Right cardiac atrium (tissue), 5 donors: ENCODE data around the gene MRPS18A. TPM values are rescaled to one million over a fixed set of nuclear protein-coding genes. Genes with fewer than 3 reads are reported as not detected.

ENCODE experiments used
- ATAC-seq, 2 donors: fragments of 200-7000 bp; cut with Tn5 transposase; one replicate each; pipeline versions ENCODE4 v1.8.0 to v1.9.1; 2020; ENCODE audit warnings: moderate library complexity in 2 of 2, mild to moderate bottlenecking in 1 of 2
- DNase-seq, 3 donors: peaks; one replicate each; pipeline ENCODE4 v3.0.0-alpha.2; 2020
- H3K27ac ChIP-seq: one replicate; pipeline ENCODE4 v1.5.1; 2013; ENCODE audit warnings: mild to moderate bottlenecking, low read length, control low read depth, moderate library complexity
- H3K27me3 ChIP-seq: one replicate; pipeline ENCODE4 v1.6.1; 2013; ENCODE audit not compliant: control insufficient read depth, insufficient read depth
- H3K4me1 ChIP-seq: one replicate; pipeline ENCODE4 v1.6.1; 2013; ENCODE audit warnings: low read length; ENCODE audit not compliant: control insufficient read depth, insufficient read depth
- H3K4me3 ChIP-seq: one replicate; pipeline ENCODE4 v1.5.1; 2013; ENCODE audit warnings: low read length, control low read depth
- H3K9me3 ChIP-seq: one replicate; pipeline ENCODE4 v1.6.1; 2013; ENCODE audit warnings: low read length; ENCODE audit not compliant: control insufficient read depth
- WGBS: extraction: QIAGEN DNeasy Blood & Tissue Kit; methylation state at CpG from one replicate; pipeline ENCODE4 v1.1.7; 2013; 5-methylcytosine and 5-hydroxymethylcytosine counted together
- intact Hi-C, 4 donors: fragments of 100-400 bp; cut with DNase I; formaldehyde crosslinking; loops; one replicate each; pipeline versions ENCODE4 v1.11.0 to v1.14.0; 2022 to 2023
- polyA plus RNA-seq: library from polyadenylated mRNA; stranded (reverse); fragments of 200-250 nt; gene quantifications from one replicate; pipeline ENCODE4 v1.2.3, GENCODE V29; 2013
- total RNA-seq, 4 donors: library from RNA; stranded (reverse); fragmentation: NEBNext Ultra II Directional; extraction: Animal tissue kit (Norgen Biotek cat#: 25700); gene quantifications; one replicate each; pipeline ENCODE4 v1.2.1, GENCODE V29; 2021
- donor health status: healthy with polysubstance abuse.
- donor health status: DM: no; HTN: yes; CAD: no.
- donor health status: DM: no; HTN: no; CAD: no.
- donor health status: DM: no; HTN: yes; CAD: no; lungs with severe emphysema.
- donor health status: DM: yes; HTN: yes; CAD: no.

The MRPS18A gene
- total and polyA plus RNA-seq, 5 donors = 33.1 to 58.0 (median 35.5) TPM

DNA sequence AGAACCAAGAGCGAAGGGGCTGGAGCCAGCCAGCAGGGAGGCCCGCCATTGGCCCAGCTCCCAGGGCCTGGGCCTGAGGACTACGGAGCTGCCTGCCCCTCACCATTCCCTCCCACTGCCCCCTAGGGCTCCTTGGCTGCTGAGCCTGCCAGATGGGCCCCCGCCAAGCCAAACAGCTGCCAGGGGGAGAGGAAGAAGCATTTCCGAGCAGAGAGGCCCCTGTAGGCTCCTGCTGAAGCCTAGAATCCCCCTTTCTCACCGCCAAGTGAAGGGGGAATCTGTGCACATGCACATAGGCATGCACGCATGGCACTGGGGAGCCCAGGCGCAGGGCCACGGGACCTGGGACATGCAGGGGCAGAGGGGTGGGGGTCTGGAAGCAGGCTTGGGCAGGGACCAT, 28.5 kb upstream of the MRPS18A start:
- Histone ChIP-seq H3K9me3 (no peaks in the 10 kb centered on the region), H3K4me3 (no peak overlapping the region), H3K27ac (peak overlapping the region; percentile 20), H3K27me3 (no peaks in the 10 kb centered on the region), H3K4me1 (peaks cover 21% of the 10 kb centered on the region)
- intact Hi-C loops = no loop called here
- WGBS = 34% methylated on average over 9 of the region's 9 CpGs
- peak; percentile 76 to 94 (median 93) for DNase-seq
- ATAC-seq = peak; percentile 10 to 62

DNA sequence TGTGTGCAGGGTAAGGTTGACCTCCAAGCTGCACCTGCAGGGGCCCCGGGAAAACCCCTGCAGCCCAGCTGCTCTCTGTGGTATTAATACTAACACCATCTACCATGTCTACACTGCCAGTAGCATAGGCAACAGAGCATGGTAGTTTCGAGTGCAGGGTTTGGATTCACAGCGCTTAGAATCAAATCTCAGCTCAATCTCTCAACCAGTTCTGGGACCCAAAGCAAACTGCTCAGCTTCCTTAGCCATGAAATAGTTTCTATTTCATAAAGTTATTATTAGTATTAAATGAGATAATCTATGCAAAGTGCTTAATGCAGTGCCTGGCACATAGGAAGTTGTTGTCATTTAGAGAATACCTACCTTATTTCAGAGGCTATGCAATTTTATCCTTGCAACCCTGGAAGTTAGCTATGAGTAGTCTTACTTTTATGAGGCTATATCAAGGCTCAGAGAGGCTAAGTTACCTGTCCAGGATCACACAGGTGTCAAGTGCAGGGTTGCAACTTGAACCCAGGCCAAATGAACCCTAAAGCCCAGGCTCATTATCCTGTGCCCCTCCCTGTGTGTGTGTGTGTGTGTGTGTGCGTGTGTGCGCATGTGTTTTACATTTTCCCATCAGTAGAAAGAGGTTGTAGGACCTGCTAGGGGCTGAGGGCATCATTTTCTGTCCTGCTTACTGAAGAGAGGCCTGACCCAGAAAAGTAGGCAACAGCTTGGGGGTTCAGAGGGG, 27.6 kb upstream of the MRPS18A start:
- Histone ChIP-seq H3K4me3 (no peak overlapping the region), H3K27ac (no peak overlapping the region), H3K9me3 (no peaks in the 10 kb centered on the region), H3K4me1 (peaks cover 21% of the 10 kb centered on the region), H3K27me3 (no peaks in the 10 kb centered on the region)
- intact Hi-C loops = no loop called here
- 83% methylated on average over 5 of the region's 5 CpGs for WGBS
- ATAC-seq (no peak), DNase-seq (no peak)

DNA sequence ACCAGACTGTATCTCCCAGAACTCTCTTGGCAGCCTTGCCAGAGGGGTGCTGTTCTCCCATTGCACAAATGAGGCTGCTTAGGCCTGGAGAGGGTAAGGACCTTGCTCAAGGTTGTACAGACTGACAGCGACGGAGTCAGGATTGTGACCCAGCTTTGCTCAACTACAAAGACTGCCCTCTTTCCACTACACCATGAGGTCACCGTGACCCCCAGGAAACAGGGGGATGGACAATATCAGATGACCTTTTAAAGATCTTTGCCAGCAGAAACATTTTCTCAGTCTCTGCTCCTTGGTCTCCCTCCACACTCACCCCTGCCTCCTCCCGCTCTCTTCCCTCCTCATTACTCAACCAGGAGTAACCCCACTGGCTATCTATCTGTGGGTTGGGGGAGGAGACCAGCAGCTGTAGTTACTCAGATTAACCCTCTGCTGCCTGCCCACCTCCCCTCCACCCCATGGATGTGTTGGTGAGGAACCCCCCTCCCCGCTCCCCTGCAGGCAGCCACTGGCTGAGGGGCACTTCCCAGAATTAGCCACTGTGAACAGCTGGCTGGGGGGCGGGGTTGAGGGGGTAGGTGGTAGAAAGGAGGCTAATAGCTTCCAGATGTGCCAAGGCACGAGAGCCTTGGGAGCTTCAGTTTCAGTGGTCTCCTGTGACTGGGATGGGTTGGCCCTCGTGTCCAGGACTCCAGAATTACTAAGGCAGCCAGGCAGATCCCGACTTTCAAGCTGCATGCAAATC, 26.9 kb upstream of the MRPS18A start:
- ATAC-seq (no peak), DNase-seq (no peak)
- peaks cover 21% of the 10 kb centered on the region for H3K4me1 ChIP-seq
- intact Hi-C loops = no loop called here
- no peak overlapping the region for H3K27ac ChIP-seq
- no peak overlapping the region for H3K4me3 ChIP-seq
- 65% methylated on average over 9 of the region's 9 CpGs for WGBS
- H3K27me3 ChIP-seq = no peaks in the 10 kb centered on the region
- no peaks in the 10 kb centered on the region for H3K9me3 ChIP-seq

DNA sequence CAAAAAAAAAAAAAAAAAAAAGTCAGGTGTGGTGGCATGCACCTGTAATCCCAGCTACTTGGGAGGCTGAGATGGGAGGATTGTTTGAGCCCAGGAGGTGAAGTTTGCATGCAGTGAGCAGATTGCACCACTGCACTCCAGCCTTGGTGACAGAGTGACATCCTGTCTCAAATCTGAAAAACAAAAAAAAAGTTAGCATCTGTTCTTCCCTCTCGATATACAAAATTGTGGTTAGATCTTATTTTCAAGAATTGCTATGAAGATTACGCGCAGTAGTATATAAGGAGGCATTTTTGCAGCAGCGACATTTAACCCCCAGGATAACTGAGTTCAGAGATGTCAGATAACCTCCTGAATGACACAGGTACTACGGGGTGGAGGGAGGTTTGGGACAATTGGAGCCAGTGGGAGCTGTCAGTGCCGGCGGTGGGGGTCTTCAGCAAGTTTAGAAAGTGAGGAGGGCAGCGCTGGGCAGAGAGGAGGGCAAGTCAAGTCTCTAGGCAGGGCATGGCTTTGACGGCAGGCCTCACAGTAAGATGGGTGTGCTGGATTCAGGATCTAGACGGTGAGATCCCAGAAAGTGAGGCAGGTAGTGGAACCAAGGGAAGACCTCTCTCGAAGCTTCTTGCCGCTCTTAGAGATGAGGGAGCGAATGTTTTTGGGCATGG, 26.2 kb upstream of the MRPS18A start:
- ATAC-seq = no peak

DNA sequence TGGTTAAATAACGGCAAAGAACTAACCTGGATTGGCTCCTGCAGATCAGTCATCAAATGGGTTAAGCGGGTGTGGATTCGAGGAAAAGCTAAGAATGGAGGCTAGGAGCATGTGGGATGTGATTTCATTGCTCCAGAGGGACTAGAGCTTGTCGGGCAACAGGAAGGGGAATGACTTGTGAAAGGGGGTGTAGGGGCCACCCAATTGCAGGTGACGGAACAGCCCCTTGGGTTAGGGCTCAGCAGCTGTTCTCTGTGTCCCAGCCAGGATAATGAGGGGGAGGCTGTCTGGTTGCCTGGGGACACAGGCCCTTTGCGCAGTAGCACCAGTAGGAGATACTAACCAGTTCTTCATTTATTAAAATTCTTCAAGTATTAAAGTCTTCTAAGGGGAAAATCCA, 25.0 kb upstream of the MRPS18A start:
- ATAC-seq (no peak), DNase-seq (no peak)
- Histone ChIP-seq H3K27me3 (no peaks in the 10 kb centered on the region), H3K9me3 (no peaks in the 10 kb centered on the region), H3K4me3 (no peak overlapping the region), H3K4me1 (peaks cover 22% of the 10 kb centered on the region), H3K27ac (no peak overlapping the region)
- 68% methylated on average over 6 of the region's 6 CpGs for WGBS
- intact Hi-C loops = no loop called here

More for the DNA sequence above, 26.2 kb upstream of the MRPS18A start:
- Histone ChIP-seq H3K27me3 (no peaks in the 10 kb centered on the region), H3K9me3 (no peaks in the 10 kb centered on the region), H3K4me3 (no peak overlapping the region), H3K27ac (no peak overlapping the region), H3K4me1 (peaks cover 21% of the 10 kb centered on the region)
- DNase-seq = no peak
- intact Hi-C loops = no loop called here
- 89% methylated on average over 13 of the region's 13 CpGs for WGBS

DNA sequence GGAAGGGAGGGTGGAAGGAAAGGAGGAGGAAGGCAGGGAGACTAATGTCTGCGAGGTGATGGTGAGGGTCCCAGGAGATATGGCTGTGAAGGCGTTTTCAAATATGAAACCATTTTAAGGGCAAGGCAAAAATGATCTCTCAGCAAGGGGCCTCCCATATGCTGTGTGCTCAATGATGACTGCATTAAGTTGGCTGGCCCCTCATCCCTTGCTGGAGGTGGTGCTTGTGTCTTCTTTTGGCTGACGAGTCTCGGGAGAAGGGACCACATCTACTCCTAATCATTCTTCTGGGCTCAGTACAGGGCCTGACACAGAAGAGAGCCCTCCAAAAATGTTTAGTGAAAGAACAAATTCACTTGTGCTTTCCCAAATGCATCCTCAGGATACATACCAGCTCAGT, 23.0 kb upstream of the MRPS18A start:
- H3K9me3 ChIP-seq = no peaks in the 10 kb centered on the region
- no peak overlapping the region for H3K27ac ChIP-seq
- ATAC-seq (no peak), DNase-seq (no peak)
- WGBS = 73% methylated on average over 4 of the region's 4 CpGs
- H3K4me1 ChIP-seq = peaks cover 13% of the 10 kb centered on the region
- no peak overlapping the region for H3K4me3 ChIP-seq
- intact Hi-C loops = no loop called here
- H3K27me3 ChIP-seq = no peaks in the 10 kb centered on the region

DNA sequence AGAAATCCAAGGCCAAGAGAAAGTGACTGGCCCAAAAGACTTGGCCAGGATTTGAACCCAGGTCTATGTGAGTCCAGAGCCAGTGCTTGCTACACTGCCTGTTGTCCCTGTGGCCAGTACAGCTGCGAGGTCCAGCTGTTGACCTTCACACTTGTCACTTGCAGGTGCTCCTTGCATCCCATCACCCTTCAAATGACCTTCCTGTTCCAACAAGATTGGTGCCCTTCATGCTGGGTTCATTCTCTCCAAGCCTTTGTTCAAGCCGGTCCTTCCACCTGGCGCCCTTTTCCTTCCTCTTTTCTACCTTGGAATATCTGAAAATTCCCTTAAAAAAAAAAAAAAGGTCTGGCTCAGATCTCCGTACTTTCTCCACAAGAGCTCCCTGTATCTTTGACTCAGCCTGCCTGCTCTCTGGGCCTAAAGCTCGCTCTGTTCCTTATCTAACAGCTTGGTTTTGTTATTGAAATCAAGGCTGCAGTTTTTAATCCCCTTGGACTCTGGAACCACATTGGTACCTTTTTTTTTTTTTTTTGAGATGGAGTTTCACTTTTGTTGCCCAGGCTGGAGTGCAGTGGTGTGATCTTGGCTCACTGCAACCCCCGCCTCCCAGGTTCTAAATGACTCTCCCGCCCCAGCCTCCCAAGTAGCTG, 22.2 kb upstream of the MRPS18A start:
- H3K27ac ChIP-seq = peak overlapping the region; percentile 81
- DNase-seq = no peak

DNA sequence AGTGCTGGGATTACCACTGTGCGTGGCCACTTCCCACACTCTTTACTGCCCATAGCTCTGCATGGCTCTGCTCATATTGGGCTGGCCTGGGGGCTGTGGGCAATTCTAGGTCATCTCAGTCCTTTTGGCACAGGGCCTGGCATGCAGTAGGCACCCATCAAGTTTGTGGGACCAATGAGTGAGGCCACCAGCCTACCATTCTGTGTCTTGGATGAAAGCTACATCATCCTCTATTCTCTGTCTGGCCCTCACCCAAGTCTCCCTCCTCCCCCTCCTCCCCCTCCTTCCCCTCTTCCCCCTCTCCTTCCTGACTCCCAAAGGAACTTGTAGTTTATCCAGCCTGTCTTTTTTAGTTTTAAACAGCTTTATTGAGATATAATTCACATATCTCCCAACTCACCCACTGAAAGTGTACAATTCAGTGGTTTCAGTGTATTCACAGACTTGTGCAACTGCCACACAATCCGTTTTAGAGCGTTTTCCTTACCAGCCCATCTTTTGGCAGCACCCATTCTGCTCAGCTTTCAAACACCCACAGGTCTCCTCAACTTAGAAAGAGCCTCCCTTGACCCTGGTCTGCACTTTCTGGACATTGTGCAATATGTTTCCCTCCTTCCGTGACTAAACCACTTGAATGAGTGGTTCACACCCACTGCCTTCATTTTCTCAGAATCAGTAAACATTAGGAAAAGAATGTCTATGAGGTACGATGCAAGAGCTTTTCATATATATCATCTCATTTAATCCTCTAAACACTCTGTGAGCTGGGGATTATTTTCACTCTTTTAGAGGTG, 21.5 kb upstream of the MRPS18A start:
- peak in 2 of 3 donors; percentile 60 to 61 for DNase-seq
- no peak overlapping the region for H3K4me3 ChIP-seq
- H3K27ac ChIP-seq = peak overlapping the region; percentile 81
- no peaks in the 10 kb centered on the region for H3K27me3 ChIP-seq
- peaks cover 9% of the 10 kb centered on the region for H3K4me1 ChIP-seq
- intact Hi-C loops = no loop called here
- WGBS = 51% methylated on average over 5 of the region's 5 CpGs
- H3K9me3 ChIP-seq = no peaks in the 10 kb centered on the region
- peak; percentile 76 for ATAC-seq

More for the DNA sequence above, 22.2 kb upstream of the MRPS18A start:
- ATAC-seq = peak; percentile 23 to 61
- peaks cover 10% of the 10 kb centered on the region for H3K4me1 ChIP-seq
- H3K9me3 ChIP-seq = no peaks in the 10 kb centered on the region
- intact Hi-C loops = no loop called here
- no peak overlapping the region for H3K4me3 ChIP-seq
- WGBS = 69% methylated on average over 7 of the region's 7 CpGs
- no peaks in the 10 kb centered on the region for H3K27me3 ChIP-seq

DNA sequence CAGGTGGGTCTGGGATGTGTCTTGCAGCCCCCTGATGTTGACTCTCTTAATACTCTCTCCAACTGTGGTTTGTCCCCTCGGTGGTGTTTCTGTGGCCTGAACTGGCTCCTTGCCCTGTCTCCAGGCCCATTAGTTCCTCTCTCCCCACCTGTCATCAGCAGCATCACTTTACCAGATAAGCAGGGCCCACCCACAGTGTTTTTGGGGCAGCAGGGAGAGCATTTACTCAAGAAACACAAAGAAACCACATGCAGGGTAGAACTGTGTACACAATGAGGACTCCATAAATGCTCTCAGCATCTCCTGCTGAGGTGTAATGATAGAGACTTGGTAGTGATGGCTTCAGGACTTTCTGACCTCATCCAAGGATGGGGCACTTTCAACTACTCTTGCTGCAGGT, 20.2 kb upstream of the MRPS18A start:
- 38% methylated on average over 1 of the region's 1 CpG for WGBS
- no peak overlapping the region for H3K27ac ChIP-seq

DNA sequence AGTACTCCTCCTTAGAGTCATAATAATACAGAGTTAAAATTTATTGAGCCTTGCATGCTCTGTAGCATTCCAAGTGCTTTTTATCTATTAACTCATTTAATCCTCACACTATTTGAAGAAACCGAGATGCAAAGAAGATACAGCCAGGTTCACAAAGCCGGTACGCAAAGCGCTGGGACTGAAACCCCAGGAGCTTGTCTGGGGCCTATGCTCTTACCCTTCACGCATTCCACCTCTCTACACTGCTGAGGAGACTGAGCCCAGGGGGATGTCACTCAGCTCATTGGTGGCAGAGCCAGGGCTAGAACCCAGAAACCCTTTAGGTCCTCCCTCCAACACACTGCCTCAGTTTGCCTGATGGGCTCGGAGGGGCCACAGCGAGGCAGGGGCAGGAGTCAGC, 19.7 kb upstream of the MRPS18A start:
- intact Hi-C loops = no loop called here

More for the DNA sequence above, 20.2 kb upstream of the MRPS18A start:
- no peak for DNase-seq
- H3K27me3 ChIP-seq = no peaks in the 10 kb centered on the region
- no peak overlapping the region for H3K4me3 ChIP-seq
- H3K4me1 ChIP-seq = peaks cover 11% of the 10 kb centered on the region
- H3K9me3 ChIP-seq = no peaks in the 10 kb centered on the region
- intact Hi-C loops = no loop called here
- ATAC-seq = no peak

More for the DNA sequence above, 19.7 kb upstream of the MRPS18A start:
- H3K9me3 ChIP-seq = no peaks in the 10 kb centered on the region
- 91% methylated on average over 7 of the region's 7 CpGs for WGBS
- no peak overlapping the region for H3K27ac ChIP-seq
- peaks cover 14% of the 10 kb centered on the region for H3K4me1 ChIP-seq
- H3K27me3 ChIP-seq = no peaks in the 10 kb centered on the region
- no peak overlapping the region for H3K4me3 ChIP-seq
- DNase-seq (no peak), ATAC-seq (no peak)
